ENCODE data around the gene IL4R.

The IL4R gene

DNA sequence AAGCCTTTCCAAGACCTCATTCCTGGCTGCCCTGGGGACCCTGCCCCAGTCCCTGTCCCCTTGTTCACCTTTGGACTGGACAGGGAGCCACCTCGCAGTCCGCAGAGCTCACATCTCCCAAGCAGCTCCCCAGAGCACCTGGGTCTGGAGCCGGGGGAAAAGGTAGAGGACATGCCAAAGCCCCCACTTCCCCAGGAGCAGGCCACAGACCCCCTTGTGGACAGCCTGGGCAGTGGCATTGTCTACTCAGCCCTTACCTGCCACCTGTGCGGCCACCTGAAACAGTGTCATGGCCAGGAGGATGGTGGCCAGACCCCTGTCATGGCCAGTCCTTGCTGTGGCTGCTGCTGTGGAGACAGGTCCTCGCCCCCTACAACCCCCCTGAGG lies 49.5 kb downstream of the IL4R start:
- DNase-seq = no peak

DNA sequence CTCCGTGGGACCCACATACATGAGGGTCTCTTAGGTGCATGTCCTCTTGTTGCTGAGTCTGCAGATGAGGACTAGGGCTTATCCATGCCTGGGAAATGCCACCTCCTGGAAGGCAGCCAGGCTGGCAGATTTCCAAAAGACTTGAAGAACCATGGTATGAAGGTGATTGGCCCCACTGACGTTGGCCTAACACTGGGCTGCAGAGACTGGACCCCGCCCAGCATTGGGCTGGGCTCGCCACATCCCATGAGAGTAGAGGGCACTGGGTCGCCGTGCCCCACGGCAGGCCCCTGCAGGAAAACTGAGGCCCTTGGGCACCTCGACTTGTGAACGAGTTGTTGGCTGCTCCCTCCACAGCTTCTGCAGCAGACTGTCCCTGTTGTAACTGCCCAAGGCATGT lies 50.0 kb downstream of the IL4R start:
- DNase-seq = no peak

DNA sequence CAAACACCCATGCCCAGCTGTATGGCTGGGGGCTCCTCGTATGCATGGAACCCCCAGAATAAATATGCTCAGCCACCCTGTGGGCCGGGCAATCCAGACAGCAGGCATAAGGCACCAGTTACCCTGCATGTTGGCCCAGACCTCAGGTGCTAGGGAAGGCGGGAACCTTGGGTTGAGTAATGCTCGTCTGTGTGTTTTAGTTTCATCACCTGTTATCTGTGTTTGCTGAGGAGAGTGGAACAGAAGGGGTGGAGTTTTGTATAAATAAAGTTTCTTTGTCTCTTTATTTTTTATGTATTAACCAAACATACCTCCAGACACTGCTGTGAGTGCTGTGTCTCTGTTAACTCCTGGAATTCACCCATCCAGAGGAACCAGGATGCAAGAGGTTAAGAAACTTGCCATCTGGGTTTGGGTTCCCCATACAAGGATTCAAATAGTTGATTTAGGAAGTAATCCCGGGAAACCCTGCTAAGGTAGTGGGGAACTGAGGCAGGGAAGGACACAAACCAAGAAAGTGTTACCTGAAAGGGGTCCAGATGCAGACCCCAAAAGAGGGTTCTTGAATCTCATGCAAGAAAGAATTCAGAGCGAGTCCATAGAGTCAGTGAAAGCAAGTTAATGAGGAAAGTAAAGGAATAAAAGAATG lies 50.8 kb downstream of the IL4R start:
- DNase-seq = no peak

DNA sequence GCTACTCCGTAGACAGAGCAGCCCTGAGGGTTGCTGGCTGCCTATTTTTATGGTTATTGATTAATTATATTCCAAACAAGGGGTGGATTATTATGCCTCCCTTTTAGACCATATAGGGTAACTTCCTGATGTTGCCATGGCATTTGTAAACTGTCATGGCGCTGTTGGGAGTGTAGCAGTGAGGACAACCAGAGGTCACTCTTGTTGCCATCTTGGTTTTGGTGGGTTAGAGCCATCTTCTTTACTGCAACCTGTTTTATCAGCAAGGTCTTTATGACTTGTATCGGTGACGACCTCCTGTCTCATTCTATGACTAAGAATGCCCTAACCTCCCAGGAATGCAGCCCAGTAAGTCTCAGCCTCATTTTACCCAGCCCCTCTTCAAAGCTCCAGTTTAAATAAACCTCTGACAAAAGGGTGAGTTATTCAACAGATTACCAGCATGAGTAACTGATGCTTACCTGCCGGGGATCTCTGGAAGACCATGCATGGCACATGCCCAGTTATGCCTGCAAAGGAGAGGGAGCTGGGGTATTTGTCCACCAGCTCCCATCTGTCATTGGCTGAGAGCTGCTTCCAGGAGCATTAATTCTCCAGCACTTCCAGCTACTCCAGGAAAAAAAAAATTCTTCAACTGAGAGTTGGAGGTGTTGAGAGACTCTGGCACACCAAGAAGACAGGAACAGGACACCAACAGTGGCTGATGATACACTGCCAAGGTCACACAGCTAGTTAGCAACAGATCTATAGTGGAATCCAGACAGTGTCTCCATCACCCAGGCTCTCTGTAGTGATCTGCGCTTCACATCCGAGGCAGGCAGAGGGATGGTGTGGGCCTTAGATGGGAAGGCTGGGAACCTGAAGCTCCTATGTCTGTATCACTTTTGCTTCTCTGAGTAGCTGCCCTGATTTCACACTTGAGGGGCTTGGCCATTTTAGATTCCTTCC lies 51.6 kb downstream of the IL4R start:
- DNase-seq = no peak

DNA sequence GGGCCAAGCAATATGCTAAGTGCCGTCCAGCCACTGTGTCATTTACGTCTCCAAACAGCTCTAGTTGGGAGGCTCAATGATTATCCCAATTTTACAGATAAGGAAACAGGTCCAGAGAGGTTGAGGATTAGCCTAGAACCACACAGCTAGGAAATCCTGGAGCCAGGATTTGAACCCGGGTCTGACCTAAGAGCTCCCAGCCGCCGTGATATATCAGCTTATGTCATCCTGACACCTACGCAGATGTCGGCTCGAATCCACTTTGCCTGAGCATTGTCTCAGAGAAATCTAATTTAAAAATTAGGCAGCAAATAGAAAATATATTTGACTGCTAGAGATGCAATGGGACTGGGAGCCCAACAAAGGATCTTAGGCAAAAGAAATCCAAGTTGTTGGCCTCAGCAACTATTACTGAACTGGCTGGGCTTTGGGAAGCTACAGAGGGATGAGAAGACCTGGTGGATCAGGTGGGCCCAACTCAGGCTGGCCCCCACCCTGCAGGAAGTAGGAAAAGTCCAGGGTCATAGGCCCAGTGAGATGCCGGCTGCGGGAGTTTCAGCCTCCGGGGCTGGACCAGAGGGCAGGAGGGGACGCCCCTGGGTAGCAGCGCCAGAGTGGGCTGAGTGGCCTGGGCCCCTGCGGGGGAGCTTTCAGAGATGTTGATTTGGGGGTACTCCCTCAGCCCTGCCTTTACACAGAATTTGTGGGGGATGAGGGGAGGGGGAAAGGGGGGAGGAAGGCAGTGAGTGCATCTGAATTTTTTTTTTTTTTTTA lies 53.1 kb downstream of the IL4R start:
- DNase-seq = no peak

DNA sequence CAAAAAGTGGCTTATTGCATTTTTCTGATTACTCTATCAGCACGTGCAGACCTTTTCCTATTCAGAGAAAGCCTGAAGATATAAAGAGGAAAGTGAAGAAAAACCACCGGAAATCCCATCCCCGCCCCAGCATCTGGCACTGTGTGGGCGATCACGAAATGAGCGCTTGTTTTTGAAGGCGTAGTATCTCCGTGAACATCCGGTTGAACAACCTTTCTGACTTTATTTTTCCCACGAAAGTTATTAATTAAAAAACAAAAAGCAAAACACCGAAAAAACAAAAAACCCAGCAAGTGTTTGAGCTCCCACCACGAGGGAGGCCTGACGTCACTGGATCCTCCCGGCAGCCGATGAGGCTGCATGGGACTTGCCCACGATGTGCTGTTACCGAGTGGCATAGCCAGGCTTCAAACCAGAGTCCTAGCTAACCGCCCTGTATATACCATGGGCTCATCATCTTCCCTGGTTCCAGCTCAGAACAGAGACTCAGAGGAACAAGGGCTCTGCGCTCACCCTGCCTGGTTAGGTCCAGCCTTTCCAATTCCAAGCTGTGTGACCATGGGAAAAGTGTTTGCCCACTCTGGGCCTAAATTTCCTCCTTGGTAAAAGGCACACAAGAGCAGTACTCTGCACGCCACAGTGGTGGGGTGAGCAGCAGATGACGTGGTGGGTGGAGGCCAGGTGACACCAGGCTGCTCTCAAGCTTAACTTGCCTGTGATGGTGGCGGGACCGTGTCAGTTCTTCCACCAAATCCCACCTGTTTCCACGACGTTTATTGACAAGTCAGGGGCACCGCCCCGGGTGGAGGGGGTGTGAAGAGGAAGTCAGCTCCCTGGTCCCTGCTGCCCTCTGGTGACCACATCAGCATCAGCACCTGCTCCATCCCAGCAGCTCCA lies 53.9 kb downstream of the IL4R start:
- no peak for DNase-seq

DNA sequence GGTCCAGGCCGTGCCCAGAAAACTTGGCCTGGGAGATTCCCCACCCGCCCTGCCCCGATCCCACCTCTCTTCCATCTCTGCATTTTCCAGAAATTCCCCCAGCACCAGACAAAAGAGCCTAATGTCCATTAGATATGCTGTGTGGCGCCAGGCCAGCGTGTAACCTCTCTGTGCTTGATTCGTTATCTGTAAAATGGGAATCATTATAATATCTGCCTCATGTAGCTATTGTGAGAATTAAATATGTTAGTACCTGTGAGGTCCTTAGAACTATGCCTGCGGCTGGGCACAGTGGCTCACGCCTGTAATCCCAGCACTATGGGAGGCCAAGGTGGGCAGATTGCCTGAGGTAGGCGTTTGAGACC lies 54.6 kb downstream of the IL4R start:
- no peak for DNase-seq

DNA sequence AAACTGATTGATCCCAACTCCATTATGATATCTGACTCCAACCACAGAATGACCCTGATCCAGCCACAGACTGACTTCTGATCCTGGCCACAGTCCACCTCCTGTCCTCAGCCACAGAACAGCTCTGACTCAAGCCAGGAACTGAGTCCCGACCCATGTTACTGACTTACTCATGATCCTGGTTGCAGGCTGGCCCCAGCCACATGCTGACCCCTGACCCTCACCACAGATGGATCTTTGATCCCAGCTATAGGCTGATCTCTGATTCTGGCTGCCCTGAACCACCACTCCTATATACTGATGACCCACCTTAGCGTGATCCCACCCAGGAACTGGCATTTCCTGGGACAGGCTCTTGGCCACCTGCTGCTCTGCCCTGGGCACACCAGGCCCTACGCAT lies 56.0 kb downstream of the IL4R start:
- DNase-seq = no peak

DNA sequence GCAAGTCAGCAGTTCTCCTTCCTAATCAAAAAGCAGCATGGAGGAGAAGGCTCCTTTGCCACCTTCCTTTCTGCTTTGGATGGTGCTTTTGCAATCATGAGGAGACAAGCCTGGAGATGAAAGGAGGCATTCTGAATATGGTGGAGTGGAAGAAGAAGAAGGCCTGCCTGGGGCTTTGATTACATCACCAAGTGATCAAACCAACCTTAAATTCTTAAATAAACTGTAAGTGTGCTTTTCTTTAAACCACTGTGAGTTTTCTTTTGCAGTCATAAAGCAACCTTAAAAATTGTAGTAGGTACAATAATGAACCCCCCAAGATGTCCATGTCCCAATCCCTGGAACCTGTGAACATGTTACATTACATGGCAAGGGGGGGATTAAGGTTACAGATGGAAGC lies 56.5 kb downstream of the IL4R start:
- no peak for DNase-seq

DNA sequence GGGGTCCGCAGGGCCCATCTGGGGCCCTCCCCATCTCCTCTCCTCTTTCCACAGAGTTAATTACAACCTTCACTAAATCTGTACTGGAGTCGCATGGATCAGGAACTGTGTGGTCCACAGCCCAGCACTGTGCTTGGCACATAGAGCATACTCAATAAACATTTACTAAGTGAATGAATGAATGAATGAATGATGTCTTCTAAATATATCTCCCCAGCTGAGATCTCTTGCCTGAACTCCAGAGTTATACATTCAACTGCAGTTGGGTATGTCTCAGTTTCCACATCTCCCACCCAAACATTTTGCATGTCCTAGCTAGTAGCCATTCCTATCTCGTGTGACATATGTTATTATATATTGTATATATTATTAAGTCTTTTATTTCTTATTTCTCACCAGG lies 59.5 kb downstream of the IL4R start:
- DNase-seq = no peak

DNA sequence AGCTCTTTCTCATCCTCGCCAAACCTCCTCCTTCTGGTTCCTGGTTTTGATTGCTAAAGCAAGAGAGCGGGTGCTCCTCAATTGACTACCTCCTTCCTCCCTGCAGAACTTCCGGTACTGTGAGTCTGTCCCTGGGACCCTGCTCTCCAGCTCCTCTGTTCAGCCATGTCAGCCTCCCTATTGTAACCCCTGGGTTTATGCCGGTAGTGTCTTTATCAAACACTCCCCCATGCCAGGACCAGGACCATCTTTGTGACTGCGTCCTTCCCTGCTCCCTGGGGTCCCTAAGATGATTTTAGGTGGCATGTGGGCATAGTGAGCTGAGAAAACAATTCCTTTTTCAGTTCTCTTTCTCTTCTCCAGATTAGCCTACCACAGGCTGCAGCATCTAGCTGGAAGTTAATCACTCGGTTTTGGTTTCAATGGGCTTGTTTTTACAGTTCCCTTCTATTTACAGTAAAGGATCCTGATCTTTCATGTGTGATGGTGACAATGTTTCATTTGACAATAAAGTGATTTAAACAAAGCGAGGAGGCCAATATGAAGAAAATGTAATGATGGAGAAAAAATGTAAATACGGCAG lies 60.5 kb downstream of the IL4R start:
- no peak for DNase-seq

DNA sequence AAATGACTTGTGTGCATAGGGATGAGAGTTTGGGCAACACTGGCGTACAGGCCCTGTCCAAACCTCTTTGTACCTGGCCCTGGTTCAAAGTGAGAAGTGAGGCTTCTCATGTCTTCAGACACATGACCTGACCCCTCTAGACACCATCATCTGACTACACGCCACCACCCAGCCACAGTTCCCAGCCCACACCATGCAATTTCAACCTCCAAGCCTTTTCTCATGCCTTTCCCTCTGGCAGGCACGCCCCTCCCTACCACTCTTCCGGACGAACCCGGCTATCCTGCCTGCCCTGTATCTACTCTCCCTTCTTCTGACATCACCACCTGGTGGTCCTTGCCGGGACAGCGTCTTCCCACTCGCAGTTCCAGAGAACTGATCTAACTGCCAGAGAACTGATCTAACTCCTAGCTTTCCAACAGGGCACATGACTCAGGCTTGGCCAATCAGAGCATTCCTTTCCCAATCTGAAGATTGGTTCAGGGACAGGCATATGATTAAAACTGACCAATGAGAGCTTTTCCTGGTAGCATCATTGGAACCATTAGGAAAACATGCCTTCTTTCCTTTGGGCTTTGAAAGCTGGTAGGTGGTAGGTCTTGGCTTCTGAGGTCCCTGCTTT lies 61.1 kb downstream of the IL4R start:
- DNase-seq = no peak

DNA sequence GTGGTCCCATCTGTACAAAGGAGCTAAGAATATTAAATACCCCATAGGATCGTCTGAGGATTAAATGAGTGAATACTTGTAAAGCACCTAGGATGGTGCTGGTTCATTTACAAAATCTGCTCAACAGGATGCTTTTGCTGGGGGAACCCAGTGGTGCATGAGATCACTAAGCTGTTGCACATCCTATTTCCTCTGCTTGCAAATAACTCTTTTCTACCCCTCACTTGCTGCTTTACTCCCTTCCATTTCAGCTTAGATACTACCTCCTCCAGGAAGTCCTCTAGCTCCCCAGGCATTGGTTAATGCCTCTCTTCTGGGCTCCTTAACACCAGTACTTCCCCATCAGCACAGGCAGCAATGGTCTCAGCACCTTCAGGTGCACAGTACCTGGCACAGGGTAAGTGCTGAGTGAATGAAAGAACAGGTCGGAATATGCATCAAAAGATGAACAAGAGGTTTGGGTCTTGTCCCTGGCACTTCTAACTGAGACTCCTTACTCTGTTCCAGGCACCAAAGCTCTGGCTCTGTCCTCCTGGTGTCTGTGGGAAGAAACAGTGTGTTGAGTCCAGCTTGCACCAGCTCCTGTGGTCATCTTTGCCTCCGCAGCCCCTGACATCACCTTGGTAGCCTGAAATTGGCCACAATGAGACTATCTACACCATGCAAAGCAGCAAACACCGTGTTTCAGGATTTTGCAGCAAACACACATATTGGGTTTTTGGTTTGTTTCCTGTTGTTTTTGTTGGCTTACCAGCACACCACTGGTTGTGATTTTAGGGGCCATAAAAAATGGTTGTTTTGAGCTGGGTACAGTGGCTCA lies 64.1 kb downstream of the IL4R start:
- no peak for DNase-seq

DNA sequence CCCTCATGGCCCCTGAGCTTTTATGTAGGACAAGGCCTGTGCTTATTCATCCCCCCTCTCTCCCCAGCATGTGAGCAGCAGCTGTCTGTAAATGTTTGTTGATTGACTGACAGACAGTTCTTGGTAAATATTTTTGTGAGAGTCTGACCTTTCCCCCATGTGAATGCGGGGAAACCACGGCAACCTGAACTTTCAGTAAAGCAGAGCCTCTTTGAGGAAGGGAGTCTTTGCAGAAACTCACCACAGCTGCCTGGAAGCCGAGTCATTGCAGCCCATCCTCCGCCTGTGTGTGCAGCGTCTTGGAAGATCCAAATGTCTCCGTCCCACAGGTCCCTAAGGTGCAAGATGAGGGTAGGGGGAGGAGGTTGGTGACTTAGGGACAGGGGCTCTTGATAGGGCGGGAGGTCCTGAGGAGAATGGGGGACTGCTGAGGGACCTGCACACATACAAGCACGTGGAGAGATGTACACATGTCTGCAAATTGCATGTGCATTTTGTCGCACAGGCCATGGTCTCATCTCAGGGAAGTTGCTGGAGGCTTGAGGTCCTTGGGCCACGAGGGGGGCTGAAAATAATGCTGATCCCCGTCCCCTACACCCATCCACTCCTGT lies 65.2 kb downstream of the IL4R start:
- DNase-seq = no peak

DNA sequence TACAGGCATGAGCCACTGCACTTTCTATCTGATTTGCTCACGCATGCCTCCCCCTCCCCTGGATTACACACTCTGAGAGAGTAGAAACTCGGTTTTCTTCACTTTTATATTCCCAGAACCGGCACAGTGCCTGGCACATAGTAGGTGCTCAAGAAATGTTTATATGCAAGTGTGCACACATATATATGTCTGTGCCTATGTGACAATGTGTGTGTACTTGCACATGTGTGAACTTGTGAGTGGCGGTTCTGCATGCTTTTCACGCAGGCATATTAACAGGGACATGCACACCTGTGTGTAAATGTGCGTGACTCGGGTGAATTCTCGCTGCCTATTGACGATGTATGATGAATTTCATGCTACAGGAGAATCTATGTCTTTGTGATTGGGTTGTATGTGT lies 66.1 kb downstream of the IL4R start:
- DNase-seq = no peak

DNA sequence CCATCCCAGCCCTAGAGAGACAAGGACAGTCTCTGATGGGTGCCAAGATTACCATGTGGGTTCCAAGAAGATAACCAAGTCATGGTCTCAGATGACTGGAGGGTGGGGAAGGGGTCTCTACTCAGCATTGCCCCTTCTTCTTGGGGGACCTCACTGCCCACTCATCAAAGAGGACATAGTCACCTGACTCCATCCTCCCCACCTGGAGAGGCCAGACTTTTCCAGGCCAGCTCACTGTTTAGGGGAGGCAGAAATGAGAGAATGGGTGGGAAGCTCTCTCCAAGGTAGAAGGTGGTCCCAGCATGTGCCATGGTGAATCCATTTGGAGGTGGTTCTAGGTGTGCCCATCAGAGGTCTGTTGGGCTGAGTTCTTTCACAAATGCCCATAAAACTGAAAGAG lies 67.5 kb downstream of the IL4R start:
- no peak for DNase-seq

DNA sequence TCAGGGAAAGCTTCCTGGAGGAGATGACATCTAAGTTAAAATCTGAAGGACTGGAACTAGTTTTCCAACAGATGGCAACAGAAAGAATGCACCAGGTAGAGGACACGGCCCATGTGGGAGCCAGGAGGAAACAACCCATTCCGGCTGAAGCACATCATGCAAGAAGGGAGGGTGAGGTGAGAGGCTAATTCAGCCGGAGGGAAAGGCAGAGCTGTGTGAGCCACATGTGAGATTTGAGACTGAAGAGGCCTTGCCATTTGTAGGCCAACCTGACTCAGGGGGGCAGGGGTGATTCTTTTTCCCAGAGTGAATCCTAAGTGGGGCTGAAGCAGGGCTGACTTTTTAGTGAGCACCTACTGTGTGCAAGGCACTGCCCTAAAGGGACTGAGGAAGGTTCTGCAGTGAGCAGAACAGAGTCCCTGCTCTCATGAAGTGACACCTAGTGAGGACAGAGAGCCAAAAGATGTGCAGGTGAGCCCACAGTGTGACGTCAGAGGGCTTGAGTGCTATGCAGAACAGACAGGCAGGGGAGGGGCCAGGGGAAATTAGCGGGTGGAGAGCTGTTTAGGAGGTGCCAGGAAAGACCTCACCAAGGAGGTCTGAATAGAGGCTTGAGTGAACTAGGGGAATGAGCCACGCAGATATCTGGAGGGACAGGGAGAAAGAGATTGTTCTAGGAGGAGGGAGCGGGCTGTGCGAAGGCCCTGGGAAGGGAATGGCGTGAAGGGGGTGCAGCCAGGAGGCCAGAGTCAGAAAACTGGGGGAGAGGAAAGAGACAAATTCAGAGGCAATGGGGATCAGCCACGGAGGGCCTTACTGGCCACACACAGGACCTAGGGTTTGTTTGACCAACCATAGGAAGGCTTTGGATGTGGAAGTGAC lies 68.4 kb downstream of the IL4R start:
- no peak for DNase-seq

DNA sequence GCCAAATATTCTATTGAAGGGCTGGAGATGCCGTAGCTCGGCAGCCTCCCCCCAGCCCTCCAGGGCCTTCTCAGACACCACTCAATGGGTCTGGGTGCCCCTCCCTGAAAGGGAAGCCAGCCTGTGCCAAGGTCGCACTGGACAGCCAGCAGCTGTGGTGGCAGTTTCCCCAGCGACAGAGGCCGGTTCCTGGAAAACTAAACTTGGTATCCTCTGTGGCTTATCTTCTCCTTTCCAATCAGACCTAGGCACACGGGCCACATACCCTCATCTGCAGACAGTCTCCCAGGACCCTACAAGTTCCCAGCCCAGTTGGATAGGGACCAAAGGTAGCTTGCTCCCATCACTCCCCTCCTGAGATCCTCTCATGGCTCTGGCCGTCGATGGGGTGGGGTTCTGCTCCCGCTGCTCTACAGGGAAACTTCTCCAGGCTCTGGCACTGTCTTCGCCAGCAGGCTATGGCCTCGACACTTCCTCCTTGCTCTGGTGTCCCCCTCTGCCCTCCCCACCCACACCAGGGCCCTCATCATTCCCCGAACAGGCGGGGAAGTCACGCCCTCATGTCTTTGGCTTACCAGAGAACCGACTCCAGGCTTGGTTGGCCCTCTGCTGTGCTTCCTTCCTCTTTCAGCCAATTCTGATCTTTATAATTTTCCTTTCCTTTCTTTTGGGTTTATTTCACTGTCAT lies 69.9 kb downstream of the IL4R start:
- DNase-seq = no peak

DNA sequence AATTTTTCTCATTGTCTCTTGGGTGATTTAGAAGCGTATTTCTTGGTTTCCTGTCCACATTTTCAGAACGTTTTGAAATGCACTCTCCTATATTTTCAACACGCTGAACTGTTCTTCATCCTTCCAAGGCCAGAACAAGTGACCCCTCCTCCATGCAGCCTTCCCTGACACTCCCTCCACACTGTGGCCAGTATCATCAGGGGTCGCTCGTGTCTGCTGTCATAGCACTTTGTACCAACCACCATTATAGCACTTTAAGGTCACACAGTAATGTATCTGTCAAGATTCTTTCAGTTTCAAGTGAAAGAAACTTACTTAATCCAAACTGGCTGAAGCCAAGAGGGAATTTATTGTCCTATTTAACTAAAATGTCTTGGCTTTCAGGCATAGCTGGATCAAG lies 70.7 kb downstream of the IL4R start:
- DNase-seq = no peak
